Suprapubic skin (tissue), 4 donors: ENCODE results near the gene ALG6.
"Not testable (repeated sequence)": the region's sequence is repeated elsewhere in the genome, so short reads cannot be mapped to it uniquely, and the experiment has no call there.

ENCODE experiments used
- CTCF ChIP-seq, 2 donors: fragments of 200-600 bp in 1 of 2; fragments of 450-650 bp in 1 of 2; sonication (generic) in 1 of 2; IDR thresholded peaks; one replicate each; pipeline ENCODE4 v1.5.1; 2016 to 2019; ENCODE audit warnings: antibody characterized with exemption in 2 of 2, mild to moderate bottlenecking in 1 of 2, moderate library complexity in 1 of 2
- POLR2A ChIP-seq, 2 donors: fragments of 450-650 bp; IDR thresholded peaks; one replicate each; pipeline ENCODE4 v1.6.1; 2017; ENCODE audit warnings: antibody characterized with exemption in 2 of 2, mild to moderate bottlenecking in 2 of 2, moderate library complexity in 2 of 2
- POLR2AphosphoS5 ChIP-seq, 3 donors: sonication (generic); formaldehyde crosslinking; IDR thresholded peaks; one replicate each; pipeline ENCODE4 v1.6.1; 2017; ENCODE audit warnings: antibody characterized with exemption in 3 of 3

GRCh38 chr1:63420746-63421145, 53.3 kb downstream of the ALG6 start:
- TF ChIP-seq CTCF, POLR2AphosphoS5, POLR2A (IDR thresholded peaks at IDR 0.05): not testable (repeated sequence)
